Skin of body (tissue), 2 donors: Measurements from ENCODE around the gene HOXD11. TPM values are rescaled to one million over a fixed set of nuclear protein-coding genes. Genes with fewer than 3 reads are reported as not detected.

Source experiments
- small RNA-seq: library from RNA; depleted of rRNA; stranded (forward); fragments of <200 nt; gene quantifications from one replicate; pipeline ENCODE3, GENCODE V24; 2014; ENCODE audit warnings: low replicate concordance
- total RNA-seq: library from RNA; depleted of rRNA; stranded (reverse); fragments of >200 nt; gene quantifications from one replicate; pipeline ENCODE4 v1.2.3, GENCODE V29; 2014

Gene HOXD11
- total RNA-seq, 1 donor from 2014 or later: not detected

Small RNA genes lying within 50 kb of the gene (small RNA-seq; reads per million reads assigned to genes)
- 61,771 reads per million, percentile 100 among the genes with 10 or more reads in this experiment for gene MIR10B

Other genes starting within 250 kb of the HOXD11 start
- gene LNPK, start 105.0 kb upstream of the HOXD11 start, total RNA-seq: 27.2 TPM
- gene EVX2, start 23.3 kb upstream of the HOXD11 start, total RNA-seq: not detected
- gene HOXD13, start 14.6 kb upstream of the HOXD11 start, total RNA-seq: not detected
- gene HOXD12, start 7.5 kb upstream of the HOXD11 start, total RNA-seq: not detected
- 1.8 TPM for gene HOXD10, start 9.5 kb downstream of the HOXD11 start, total RNA-seq
- 4.7 TPM for gene HOXD9, start 15.4 kb downstream of the HOXD11 start, total RNA-seq
- gene HOXD8, start 22.4 kb downstream of the HOXD11 start, total RNA-seq: 17.0 TPM
- gene HOXD4, start 44.3 kb downstream of the HOXD11 start, total RNA-seq: 5.4 TPM
- gene HOXD3, start 50.0 kb downstream of the HOXD11 start, total RNA-seq: 9.7 TPM
- gene HOXD1, start 81.4 kb downstream of the HOXD11 start, total RNA-seq: 0.30 TPM
- 24.3 TPM for gene MTX2, start 162.2 kb downstream of the HOXD11 start, total RNA-seq